Mesendoderm (in vitro differentiated cells): Measurements from ENCODE around the gene FLT1.

Source experiments
- DNase-seq: peaks from one replicate; pipeline ENCODE4 v3.0.0; 2013
- H2AK5ac ChIP-seq: 2 replicates; pipeline ENCODE4 v1.6.1; 2013; ENCODE audit warnings: low read length, inconsistent platforms
- H2BK120ac ChIP-seq: 2 replicates; pipeline ENCODE4 v1.6.1; 2013; ENCODE audit warnings: low read depth, mild to moderate bottlenecking, low read length, moderate library complexity, mixed read lengths
- H2BK15ac ChIP-seq: replicated peaks from 2 replicates; pipeline ENCODE4 v1.6.1; 2013; ENCODE audit warnings: low read depth, mild to moderate bottlenecking, moderate library complexity
- H2BK5ac ChIP-seq: 2 replicates; pipeline ENCODE4 v1.6.1; 2013; ENCODE audit warnings: low read length, inconsistent platforms
- H3K18ac ChIP-seq: 2 replicates; pipeline ENCODE4 v1.6.1; 2013; ENCODE audit warnings: mild to moderate bottlenecking, low read length, mixed read lengths
- H3K23ac ChIP-seq: one replicate; pipeline ENCODE4 v1.6.1; 2013; ENCODE audit warnings: low read length
- H3K27ac ChIP-seq: 2 replicates; pipeline ENCODE4 v1.5.1; 2013; ENCODE audit warnings: low read depth, mild to moderate bottlenecking, inconsistent platforms, low read length, moderate library complexity
- H3K27me3 ChIP-seq: 2 replicates; pipeline ENCODE4 v1.6.1; 2013; ENCODE audit warnings: low read length, control low read depth, mild to moderate bottlenecking, inconsistent platforms; ENCODE audit not compliant: insufficient read depth, poor library complexity
- H3K36me3 ChIP-seq: 2 replicates; pipeline ENCODE4 v1.6.1; 2013; ENCODE audit warnings: low read length, inconsistent platforms; ENCODE audit not compliant: control insufficient read depth, insufficient read depth
- H3K4ac ChIP-seq: one replicate; pipeline ENCODE4 v1.6.1; 2013; ENCODE audit warnings: low read depth, mild to moderate bottlenecking, low read length, moderate library complexity
- H3K4me1 ChIP-seq: 2 replicates; pipeline ENCODE4 v1.6.1; 2013; ENCODE audit warnings: low read depth, low read length, inconsistent platforms; ENCODE audit not compliant: control insufficient read depth
- H3K4me2 ChIP-seq: 2 replicates; pipeline ENCODE4 v1.6.1; 2013; ENCODE audit warnings: low read length
- H3K4me3 ChIP-seq: 2 replicates; pipeline ENCODE4 v1.5.1; 2013; ENCODE audit warnings: mild to moderate bottlenecking, low read length
- H3K56ac ChIP-seq: one replicate; pipeline ENCODE4 v1.6.1; 2013; ENCODE audit warnings: low read length
- H3K79me1 ChIP-seq: 2 replicates; pipeline ENCODE4 v1.6.1; 2013; ENCODE audit warnings: low read length, inconsistent platforms
- H3K79me2 ChIP-seq: 2 replicates; pipeline ENCODE4 v1.6.1; 2013; ENCODE audit warnings: mild to moderate bottlenecking, low read length; ENCODE audit not compliant: control insufficient read depth, insufficient read depth
- H3K9ac ChIP-seq: 2 replicates; pipeline ENCODE4 v1.6.1; 2013; ENCODE audit warnings: low read length, inconsistent platforms
- H4K5ac ChIP-seq: one replicate; pipeline ENCODE4 v1.6.1; 2013; ENCODE audit warnings: low read length
- H4K8ac ChIP-seq: one replicate; pipeline ENCODE4 v1.6.1; 2013; ENCODE audit warnings: low read depth, mild to moderate bottlenecking, control low read depth, low read length, moderate library complexity
- WGBS: extraction: QIAGEN DNeasy Blood & Tissue Kit; methylation state at CpG from one replicate; pipeline ENCODE4 v1.1.7; 2013; ENCODE audit warnings: low lambda C conversion rate, missing lambda C conversion rate; ENCODE audit not compliant: insufficient coverage; ENCODE audit errors: extremely low coverage; 5-methylcytosine and 5-hydroxymethylcytosine counted together

FLT1 gene

DNA sequence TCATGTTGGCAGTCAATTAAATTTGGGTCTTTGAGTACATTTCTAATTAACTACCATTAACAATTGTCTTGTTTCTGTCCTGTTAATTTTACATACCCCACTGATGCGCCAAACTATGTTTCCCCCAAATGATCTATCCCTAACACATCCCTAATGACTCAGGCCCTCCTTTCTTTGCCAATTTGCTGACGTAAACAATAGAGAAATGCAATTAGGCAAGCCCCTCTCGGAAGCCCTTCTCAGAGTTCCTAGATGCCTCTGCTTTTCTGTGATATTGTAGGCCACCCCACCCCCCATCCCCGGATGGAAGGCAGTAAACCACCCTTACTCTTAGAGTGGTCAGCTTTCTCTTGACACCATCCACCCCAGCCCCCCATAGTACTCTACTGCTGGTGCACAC is 74.2 kb downstream of the FLT1 start:
- Histone ChIP-seq H3K79me1 (no peaks in the 10 kb centered on the region), H2AK5ac (no peak overlapping the region), H2BK5ac (no peak overlapping the region), H3K79me2 (no peaks in the 10 kb centered on the region), H2BK120ac (no peak overlapping the region), H3K27ac (no peak overlapping the region), H3K4me1 (no peaks in the 10 kb centered on the region), H4K5ac (no peak overlapping the region), H3K36me3 (no peaks in the 10 kb centered on the region), H3K9ac (no peak overlapping the region), H4K8ac (no peak overlapping the region), H3K18ac (no peak overlapping the region), H3K4me3 (no peak overlapping the region), H3K23ac (no peak overlapping the region), H3K56ac (no peak overlapping the region), H3K4me2 (no peak overlapping the region), H2BK15ac (no peak overlapping the region), H3K27me3 (no peaks in the 10 kb centered on the region), H3K4ac (no peak overlapping the region)
- WGBS = no CpG with 5 or more reads among the region's 4 CpGs
- no peak for DNase-seq

DNA sequence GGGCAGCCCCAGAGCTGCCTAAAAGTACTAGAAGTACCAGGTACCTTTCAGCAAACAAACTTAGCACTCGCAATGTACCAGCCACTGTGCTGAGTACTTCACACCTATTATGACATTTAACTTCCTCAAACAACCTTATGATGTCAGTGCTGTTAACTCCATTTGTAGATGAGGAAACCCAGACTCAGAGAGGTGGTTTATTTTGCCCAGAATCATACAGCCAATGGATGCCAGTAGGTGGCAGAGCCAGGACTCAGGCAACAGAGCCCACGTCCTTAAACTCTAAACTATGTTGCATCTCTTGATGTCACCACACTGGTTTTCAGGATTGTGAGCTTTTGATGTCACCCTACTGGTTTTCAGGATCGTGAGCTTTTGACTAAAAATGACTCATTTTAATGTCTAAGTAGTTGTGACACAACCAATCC is 78.9 kb downstream of the FLT1 start:
- Histone ChIP-seq H2BK5ac (no peak overlapping the region), H2BK15ac (no peak overlapping the region), H3K27me3 (no peaks in the 10 kb centered on the region), H3K79me2 (no peaks in the 10 kb centered on the region), H3K9ac (no peak overlapping the region), H3K4me1 (no peaks in the 10 kb centered on the region), H2BK120ac (no peak overlapping the region), H3K56ac (no peak overlapping the region), H3K36me3 (no peaks in the 10 kb centered on the region), H3K18ac (no peak overlapping the region), H3K27ac (no peak overlapping the region), H3K79me1 (no peaks in the 10 kb centered on the region), H4K8ac (no peak overlapping the region), H4K5ac (no peak overlapping the region), H3K4ac (no peak overlapping the region), H3K4me2 (no peak overlapping the region), H3K23ac (no peak overlapping the region), H3K4me3 (no peak overlapping the region), H2AK5ac (no peak overlapping the region)
- WGBS = no CpG with 5 or more reads among the region's 3 CpGs
- DNase-seq = no peak

DNA sequence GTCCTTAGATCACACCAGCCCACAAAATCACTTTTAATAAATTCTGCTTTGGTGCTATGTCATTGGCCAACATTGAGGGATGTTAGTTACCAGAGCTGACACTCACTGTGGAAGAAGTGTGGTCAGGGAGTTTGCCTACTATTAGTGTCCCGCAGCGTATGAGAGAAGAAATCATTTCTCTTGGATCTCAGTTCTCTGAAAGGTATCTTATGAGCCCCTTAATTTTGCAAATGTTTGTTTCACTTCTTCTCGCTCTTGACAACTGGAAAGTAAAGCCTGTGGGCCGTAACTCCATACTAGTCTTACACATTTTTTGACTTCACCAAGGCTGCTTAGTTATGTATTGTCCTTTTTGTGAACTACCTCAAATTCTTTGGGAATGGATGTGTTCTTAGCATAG is 80.9 kb downstream of the FLT1 start:
- H3K36me3 ChIP-seq = no peaks in the 10 kb centered on the region

GRCh38 chr13:28412981-28413380 is 81.9 kb downstream of the FLT1 start:
- no peak overlapping the region for H3K23ac ChIP-seq
- no peaks in the 10 kb centered on the region for H3K36me3 ChIP-seq
- H3K4ac ChIP-seq = peak overlapping the region; percentile 45
- H3K56ac ChIP-seq = peak overlapping the region; percentile 30
- H2AK5ac ChIP-seq = no peak overlapping the region
- no peak overlapping the region for H3K27ac ChIP-seq
- no peak overlapping the region for H4K5ac ChIP-seq
- no peak for DNase-seq
- no peak overlapping the region for H4K8ac ChIP-seq
- WGBS = no CpG with 5 or more reads among the region's 8 CpGs
- no peaks in the 10 kb centered on the region for H3K79me2 ChIP-seq
- H2BK120ac ChIP-seq = no peak overlapping the region
- H2BK15ac ChIP-seq = no peak overlapping the region
- H3K27me3 ChIP-seq = no peaks in the 10 kb centered on the region
- peaks cover 8% of the 10 kb centered on the region for H3K4me1 ChIP-seq
- H3K9ac ChIP-seq = no peak overlapping the region
- H3K18ac ChIP-seq = no peak overlapping the region
- H3K79me1 ChIP-seq = no peaks in the 10 kb centered on the region
- no peak overlapping the region for H3K4me2 ChIP-seq
- peak overlapping the region; percentile 59 for H2BK5ac ChIP-seq
- H3K4me3 ChIP-seq = no peak overlapping the region

More for the DNA sequence above, 80.9 kb downstream of the FLT1 start:
- H4K8ac ChIP-seq = no peak overlapping the region
- WGBS = no CpG with 5 or more reads among the region's 4 CpGs
- H2BK5ac ChIP-seq = no peak overlapping the region
- H2AK5ac ChIP-seq = no peak overlapping the region
- no peak overlapping the region for H3K9ac ChIP-seq
- no peak overlapping the region for H3K4me2 ChIP-seq
- peaks cover under 1% of the 10 kb centered on the region for H3K4me1 ChIP-seq
- H3K23ac ChIP-seq = no peak overlapping the region
- no peak overlapping the region for H2BK120ac ChIP-seq
- no peak for DNase-seq
- H4K5ac ChIP-seq = no peak overlapping the region
- no peak overlapping the region for H3K18ac ChIP-seq
- no peak overlapping the region for H3K4ac ChIP-seq
- H3K79me2 ChIP-seq = no peaks in the 10 kb centered on the region
- no peak overlapping the region for H3K4me3 ChIP-seq
- H3K27me3 ChIP-seq = no peaks in the 10 kb centered on the region
- no peak overlapping the region for H3K27ac ChIP-seq
- no peaks in the 10 kb centered on the region for H3K79me1 ChIP-seq
- H3K56ac ChIP-seq = no peak overlapping the region
- H2BK15ac ChIP-seq = no peak overlapping the region

DNA sequence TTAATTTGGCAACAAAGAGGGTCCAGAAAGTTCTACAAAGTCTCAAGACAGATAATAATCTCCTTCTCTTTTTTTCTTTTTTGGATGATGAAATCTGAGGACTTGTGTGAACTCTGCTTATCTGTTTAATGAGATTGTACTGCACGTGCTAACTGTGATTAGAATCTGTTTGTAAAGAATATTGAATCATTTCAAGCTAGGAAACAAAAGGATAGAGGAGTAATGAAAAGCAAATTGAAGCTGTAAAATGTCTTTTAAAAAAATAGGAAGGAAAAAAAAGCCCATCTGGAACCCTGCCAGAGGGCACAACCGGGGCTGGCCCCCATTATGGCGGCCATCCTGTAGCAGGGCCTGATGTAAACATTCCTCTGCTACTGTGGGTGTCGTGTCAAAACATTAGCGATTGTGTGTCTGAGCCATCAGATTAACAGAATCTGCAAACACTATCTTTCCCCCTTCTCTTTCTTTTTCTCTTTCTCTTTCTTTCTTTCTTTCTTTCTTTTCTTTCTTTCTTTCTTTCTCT is 83.0 kb downstream of the FLT1 start:
- Histone ChIP-seq H3K36me3 (no peaks in the 10 kb centered on the region), H3K23ac (no peak overlapping the region), H2BK5ac (no peak overlapping the region), H3K27me3 (no peaks in the 10 kb centered on the region), H2BK15ac (no peak overlapping the region), H2AK5ac (no peak overlapping the region), H3K79me2 (no peaks in the 10 kb centered on the region), H4K8ac (no peak overlapping the region), H3K56ac (no peak overlapping the region), H3K4me1 (peaks cover 10% of the 10 kb centered on the region), H3K27ac (no peak overlapping the region), H2BK120ac (no peak overlapping the region), H3K4me3 (no peak overlapping the region), H3K79me1 (no peaks in the 10 kb centered on the region), H3K18ac (no peak overlapping the region), H4K5ac (no peak overlapping the region), H3K9ac (no peak overlapping the region), H3K4me2 (no peak overlapping the region), H3K4ac (no peak overlapping the region)
- no peak for DNase-seq
- no CpG with 5 or more reads among the region's 5 CpGs for WGBS

GRCh38 chr13:28410096-28410495 is 84.8 kb downstream of the FLT1 start:
- H2BK120ac ChIP-seq = no peak overlapping the region
- no peak for DNase-seq
- no peak overlapping the region for H4K5ac ChIP-seq
- no peaks in the 10 kb centered on the region for H3K36me3 ChIP-seq
- H3K79me2 ChIP-seq = no peaks in the 10 kb centered on the region
- no peak overlapping the region for H3K9ac ChIP-seq
- no peak overlapping the region for H3K4ac ChIP-seq
- no peak overlapping the region for H2BK15ac ChIP-seq
- no peak overlapping the region for H3K23ac ChIP-seq
- H3K18ac ChIP-seq = no peak overlapping the region
- no peak overlapping the region for H3K4me3 ChIP-seq
- no peak overlapping the region for H2BK5ac ChIP-seq
- no peak overlapping the region for H3K27ac ChIP-seq
- H3K27me3 ChIP-seq = no peaks in the 10 kb centered on the region
- no peak overlapping the region for H3K4me2 ChIP-seq
- no peak overlapping the region for H3K56ac ChIP-seq
- peaks cover 10% of the 10 kb centered on the region for H3K4me1 ChIP-seq
- WGBS = no CpG with 5 or more reads among the region's 2 CpGs
- H4K8ac ChIP-seq = no peak overlapping the region
- no peaks in the 10 kb centered on the region for H3K79me1 ChIP-seq
- no peak overlapping the region for H2AK5ac ChIP-seq
